ENCODE results near the gene SPDYC.

DNA sequence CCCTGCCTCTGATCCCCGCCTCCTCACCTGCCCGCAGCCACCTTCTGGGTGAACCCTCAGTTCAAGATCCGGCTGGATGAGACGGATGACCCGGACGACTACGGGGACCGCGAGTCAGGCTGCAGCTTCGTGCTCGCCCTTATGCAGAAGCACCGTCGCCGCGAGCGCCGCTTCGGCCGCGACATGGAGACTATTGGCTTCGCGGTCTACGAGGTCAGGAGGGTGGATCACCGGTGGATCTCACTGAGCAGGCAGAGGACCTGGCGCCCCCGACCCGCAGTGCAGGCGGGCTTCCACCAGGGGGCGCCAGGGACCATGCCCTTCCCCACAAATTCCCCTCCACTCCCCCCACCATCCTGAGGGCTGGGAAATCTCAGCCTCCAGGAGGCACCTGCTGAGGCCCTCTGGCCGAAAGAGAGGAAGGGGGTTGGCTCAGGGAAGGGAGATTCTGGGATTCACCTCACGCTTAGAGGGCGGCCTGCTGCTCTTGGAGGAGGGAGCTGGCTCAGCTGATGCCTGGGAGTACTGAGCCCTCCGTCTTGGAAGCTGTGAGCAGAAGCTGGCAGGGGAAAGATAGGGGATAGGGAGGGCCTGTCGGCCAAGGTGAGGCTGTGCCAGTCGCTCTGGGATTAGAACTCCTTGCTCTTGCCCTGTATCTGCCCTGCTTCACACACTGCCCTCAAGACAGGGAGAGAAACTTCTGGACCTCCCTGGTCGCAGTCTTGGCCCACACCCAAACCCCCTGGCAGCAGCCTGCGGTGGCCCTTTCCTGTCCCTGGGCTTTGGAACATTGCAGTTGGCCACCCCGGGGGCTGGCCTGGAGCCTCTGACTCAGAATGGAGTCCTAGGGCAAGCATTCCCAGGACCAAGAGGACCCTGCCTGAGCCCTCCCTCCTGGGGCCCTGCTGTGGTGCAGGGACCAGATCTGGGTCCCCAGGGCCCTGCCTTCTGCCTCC, 34.9 kb downstream of the SPDYC start:
- TF ChIP-seq, protein P1, sequence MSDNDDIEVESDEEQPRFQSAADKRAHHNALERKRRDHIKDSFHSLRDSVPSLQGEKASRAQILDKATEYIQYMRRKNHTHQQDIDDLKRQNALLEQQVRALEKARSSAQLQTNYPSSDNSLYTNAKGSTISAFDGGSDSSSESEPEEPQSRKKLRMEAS (IDR thresholded peaks at IDR 0.05): no peak
- TF ChIP-seq, protein P2, sequence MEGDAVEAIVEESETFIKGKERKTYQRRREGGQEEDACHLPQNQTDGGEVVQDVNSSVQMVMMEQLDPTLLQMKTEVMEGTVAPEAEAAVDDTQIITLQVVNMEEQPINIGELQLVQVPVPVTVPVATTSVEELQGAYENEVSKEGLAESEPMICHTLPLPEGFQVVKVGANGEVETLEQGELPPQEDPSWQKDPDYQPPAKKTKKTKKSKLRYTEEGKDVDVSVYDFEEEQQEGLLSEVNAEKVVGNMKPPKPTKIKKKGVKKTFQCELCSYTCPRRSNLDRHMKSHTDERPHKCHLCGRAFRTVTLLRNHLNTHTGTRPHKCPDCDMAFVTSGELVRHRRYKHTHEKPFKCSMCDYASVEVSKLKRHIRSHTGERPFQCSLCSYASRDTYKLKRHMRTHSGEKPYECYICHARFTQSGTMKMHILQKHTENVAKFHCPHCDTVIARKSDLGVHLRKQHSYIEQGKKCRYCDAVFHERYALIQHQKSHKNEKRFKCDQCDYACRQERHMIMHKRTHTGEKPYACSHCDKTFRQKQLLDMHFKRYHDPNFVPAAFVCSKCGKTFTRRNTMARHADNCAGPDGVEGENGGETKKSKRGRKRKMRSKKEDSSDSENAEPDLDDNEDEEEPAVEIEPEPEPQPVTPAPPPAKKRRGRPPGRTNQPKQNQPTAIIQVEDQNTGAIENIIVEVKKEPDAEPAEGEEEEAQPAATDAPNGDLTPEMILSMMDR (CRISPR knock-in tag; IDR thresholded peaks at IDR 0.05): peak; percentile 89
- TF ChIP-seq REPIN1 (CRISPR knock-in tag; IDR thresholded peaks at IDR 0.05; ENCODE audit: borderline replicate concordance, low read depth) (no peak), GATAD2A (CRISPR knock-in tag; IDR thresholded peaks at IDR 0.05) (no peak), MYNN (CRISPR knock-in tag; IDR thresholded peaks at IDR 0.05; ENCODE audit: low read depth) (no peak), ZNF780A (CRISPR knock-in tag; IDR thresholded peaks at IDR 0.05) (no peak), SMARCE1 (IDR thresholded peaks at IDR 0.05; ENCODE audit: borderline replicate concordance) (no peak)
- TF ChIP-seq, protein P3, sequence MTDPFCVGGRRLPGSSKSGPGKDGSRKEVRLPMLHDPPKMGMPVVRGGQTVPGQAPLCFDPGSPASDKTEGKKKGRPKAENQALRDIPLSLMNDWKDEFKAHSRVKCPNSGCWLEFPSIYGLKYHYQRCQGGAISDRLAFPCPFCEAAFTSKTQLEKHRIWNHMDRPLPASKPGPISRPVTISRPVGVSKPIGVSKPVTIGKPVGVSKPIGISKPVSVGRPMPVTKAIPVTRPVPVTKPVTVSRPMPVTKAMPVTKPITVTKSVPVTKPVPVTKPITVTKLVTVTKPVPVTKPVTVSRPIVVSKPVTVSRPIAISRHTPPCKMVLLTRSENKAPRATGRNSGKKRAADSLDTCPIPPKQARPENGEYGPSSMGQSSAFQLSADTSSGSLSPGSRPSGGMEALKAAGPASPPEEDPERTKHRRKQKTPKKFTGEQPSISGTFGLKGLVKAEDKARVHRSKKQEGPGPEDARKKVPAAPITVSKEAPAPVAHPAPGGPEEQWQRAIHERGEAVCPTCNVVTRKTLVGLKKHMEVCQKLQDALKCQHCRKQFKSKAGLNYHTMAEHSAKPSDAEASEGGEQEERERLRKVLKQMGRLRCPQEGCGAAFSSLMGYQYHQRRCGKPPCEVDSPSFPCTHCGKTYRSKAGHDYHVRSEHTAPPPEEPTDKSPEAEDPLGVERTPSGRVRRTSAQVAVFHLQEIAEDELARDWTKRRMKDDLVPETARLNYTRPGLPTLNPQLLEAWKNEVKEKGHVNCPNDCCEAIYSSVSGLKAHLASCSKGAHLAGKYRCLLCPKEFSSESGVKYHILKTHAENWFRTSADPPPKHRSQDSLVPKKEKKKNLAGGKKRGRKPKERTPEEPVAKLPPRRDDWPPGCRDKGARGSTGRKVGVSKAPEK (CRISPR knock-in tag; IDR thresholded peaks at IDR 0.05; ENCODE audit: borderline replicate concordance): no peak

All from HepG2 (cell line).